CD4-positive, alpha-beta memory T cell (primary cell): ENCODE results near the gene GCNT2. TPM values are rescaled to one million over a fixed set of nuclear protein-coding genes. Genes with fewer than 3 reads are reported as not detected.
"Not testable (repeated sequence)": the region's sequence is repeated elsewhere in the genome, so short reads cannot be mapped to it uniquely, and the experiment has no call there.

Source experiments
- CTCF ChIA-PET: fragments of 350-600 bp; sonication (Branson Sonifier 250); formaldehyde crosslinking; loops from one replicate; lab custom pipeline; 2021; ENCODE audit warnings: inconsistent platforms; ENCODE audit not compliant: partially characterized antibody; lab: Charles Lee
- POLR2A ChIA-PET: fragments of 350-600 bp; sonication (Branson Sonifier 250); formaldehyde crosslinking; loops from one replicate; lab custom pipeline; 2021; ENCODE audit not compliant: partially characterized antibody; lab: Charles Lee
- DNase-seq, 5 donors: peaks; one replicate each; pipeline versions ENCODE4 v3.0.0 to v3.0.0-alpha.2; 2020 to 2022; ENCODE audit warnings: mixed read lengths in 1 of 5
- H3K27ac ChIP-seq: one replicate; pipeline ENCODE4 v1.7.0; 2013; ENCODE audit warnings: low read depth, low read length
- H3K27me3 ChIP-seq: 2 replicates; pipeline ENCODE4 v1.7.0; 2013; ENCODE audit warnings: mild to moderate bottlenecking, low read length, moderate library complexity; ENCODE audit not compliant: insufficient read depth
- H3K36me3 ChIP-seq: 2 replicates; pipeline ENCODE4 v1.7.0; 2013; ENCODE audit warnings: mild to moderate bottlenecking, low read length, moderate library complexity; ENCODE audit not compliant: insufficient read depth
- H3K4me1 ChIP-seq: 2 replicates; pipeline ENCODE4 v1.7.0; 2013; ENCODE audit warnings: mild to moderate bottlenecking, low read length, moderate library complexity; ENCODE audit not compliant: insufficient read depth
- H3K4me3 ChIP-seq, 2 donors: one replicate each; pipeline ENCODE4 v1.7.0; 2013; ENCODE audit warnings: low read length in 2 of 2, mild to moderate bottlenecking in 1 of 2
- H3K9me3 ChIP-seq, 2 donors: one replicate each; pipeline ENCODE4 v1.7.0; 2013; ENCODE audit warnings: low read length in 2 of 2, control low read depth in 1 of 2; ENCODE audit not compliant: control insufficient read depth in 1 of 2
- H3K27ac Mint-ChIP-seq, 7 donors: one replicate each; pipeline ENCODE4 v1.8.0; 2020 to 2021; ENCODE audit warnings: mixed read lengths in 7 of 7, mild to moderate bottlenecking in 6 of 7, inconsistent platforms in 3 of 7, moderate library complexity in 3 of 7
- H3K27me3 Mint-ChIP-seq, 2 donors: one replicate each; pipeline ENCODE4 v1.8.0; 2020 to 2021; ENCODE audit warnings: mixed read lengths in 2 of 2
- H3K36me3 Mint-ChIP-seq, 2 donors: one replicate each; pipeline ENCODE4 v1.8.0; 2020 to 2021; ENCODE audit warnings: mixed read lengths in 2 of 2, inconsistent platforms in 1 of 2, mild to moderate bottlenecking in 1 of 2
- H3K4me1 Mint-ChIP-seq, 4 donors: one replicate each; pipeline ENCODE4 v1.8.0; 2020 to 2021; ENCODE audit warnings: mixed read lengths in 4 of 4, mild to moderate bottlenecking in 1 of 4
- H3K4me3 Mint-ChIP-seq, 8 donors: one replicate each; pipeline ENCODE4 v1.8.0; 2020 to 2021; ENCODE audit warnings: mixed read lengths in 8 of 8, mild to moderate bottlenecking in 7 of 8, moderate library complexity in 6 of 8, inconsistent platforms in 3 of 8
- H3K9me3 Mint-ChIP-seq, 8 donors: one replicate each; pipeline ENCODE4 v1.8.0; 2020 to 2021; ENCODE audit warnings: mixed read lengths in 8 of 8, mild to moderate bottlenecking in 5 of 8, inconsistent platforms in 3 of 8, moderate library complexity in 1 of 8
- intact Hi-C: fragments of 100-400 bp; cut with micrococcal nuclease; formaldehyde crosslinking; loops from one replicate; pipeline ENCODE4 v1.15.1; 2023
- polyA plus RNA-seq, 2 donors: library from polyadenylated mRNA; unstranded; fragments of 300-500 nt; fragmentation: Illumina TruSeq; gene quantifications; one replicate each; pipeline ENCODE4 v1.2.3, GENCODE V29; 2021
- total RNA-seq, 2 experiments: library from RNA; stranded (reverse); gene quantifications; one replicate each; pipeline ENCODE4 v1.2.3, GENCODE V29; 2021

GCNT2 gene
- total and polyA plus RNA-seq, 4 experiments from 2014 or later, result 0.75 to 4.2 (median 2.2) TPM

GRCh38 chr6:10484912-10485311 is 36.2 kb upstream of the GCNT2 start:
- Histone ChIP-seq H3K36me3 (no peaks in the 10 kb centered on the region), H3K4me1 (no peaks in the 10 kb centered on the region), H3K4me3 (no peak overlapping the region), H3K27me3 (no peaks in the 10 kb centered on the region), H3K9me3 (no peaks in the 10 kb centered on the region), H3K27ac (no peak overlapping the region)
- POLR2A ChIA-PET, result no interaction called here
- CTCF ChIA-PET, result no interaction called here
- H3K27me3 Mint-ChIP-seq, result peaks cover 6 to 8% of the 10 kb centered on the region in 2 donors
- H3K27ac Mint-ChIP-seq, result no peak overlapping the region
- DNase-seq, result no peak
- no peaks in the 10 kb centered on the region for H3K36me3 Mint-ChIP-seq
- peaks cover 0 to 2% (median 0%) of the 10 kb centered on the region in 4 donors for H3K4me1 Mint-ChIP-seq
- H3K4me3 Mint-ChIP-seq, result no peak overlapping the region
- peaks cover 0 to under 1% (median 0%) of the 10 kb centered on the region in 8 donors for H3K9me3 Mint-ChIP-seq
- intact Hi-C loops, result no loop called here

GRCh38 chr6:10485406-10485805 is 35.7 kb upstream of the GCNT2 start:
- Histone ChIP-seq H3K27ac (no peak overlapping the region), H3K4me1 (no peaks in the 10 kb centered on the region), H3K9me3 (no peaks in the 10 kb centered on the region), H3K27me3 (no peaks in the 10 kb centered on the region), H3K36me3 (no peaks in the 10 kb centered on the region), H3K4me3 (no peak overlapping the region)
- Mint-ChIP-seq H3K36me3 (no peaks in the 10 kb centered on the region), H3K9me3 (no peaks in the 10 kb centered on the region), H3K4me3 (no peak overlapping the region), H3K27ac (no peak overlapping the region), H3K4me1 (no peaks in the 10 kb centered on the region), H3K27me3 (peaks cover 3 to 6% of the 10 kb centered on the region in 2 donors)
- intact Hi-C loops, result no loop called here
- POLR2A ChIA-PET, result no interaction called here
- DNase-seq, result no peak
- CTCF ChIA-PET, result no interaction called here

GRCh38 chr6:10486215-10486614 is 34.9 kb upstream of the GCNT2 start:
- H3K4me1 Mint-ChIP-seq, result no peaks in the 10 kb centered on the region
- ChIA-PET POLR2A (no interaction called here), CTCF (interaction anchor here (1.7 kb wide), 1 partner anchor 8 kb away, joined by 10 read pairs; no protein-coding TSS in a partner anchor)
- H3K4me3 Mint-ChIP-seq, result no peak overlapping the region
- no peak for DNase-seq
- no peaks in the 10 kb centered on the region for H3K27me3 ChIP-seq
- no peak overlapping the region for H3K27ac ChIP-seq
- H3K4me3 ChIP-seq, result no peak overlapping the region
- H3K4me1 ChIP-seq, result no peaks in the 10 kb centered on the region
- peaks cover 3 to 7% of the 10 kb centered on the region in 2 donors for H3K27me3 Mint-ChIP-seq
- no peaks in the 10 kb centered on the region for H3K9me3 Mint-ChIP-seq
- H3K27ac Mint-ChIP-seq, result no peak overlapping the region
- no peaks in the 10 kb centered on the region for H3K36me3 Mint-ChIP-seq
- intact Hi-C loops, result no loop called here
- H3K36me3 ChIP-seq, result no peaks in the 10 kb centered on the region
- H3K9me3 ChIP-seq, result no peaks in the 10 kb centered on the region

- H3K4me3 ChIP-seq, H3K9me3 Mint-ChIP-seq, H3K4me3 Mint-ChIP-seq, H3K27ac ChIP-seq, DNase-seq, H3K4me1 ChIP-seq, intact Hi-C loops, POLR2A ChIA-PET, H3K9me3 ChIP-seq, H3K36me3 ChIP-seq, H3K4me1 Mint-ChIP-seq, H3K27ac Mint-ChIP-seq, H3K27me3 Mint-ChIP-seq, H3K36me3 Mint-ChIP-seq, H3K27me3 ChIP-seq: not testable (repeated sequence)
- CTCF ChIA-PET, result interaction anchor here (1.7 kb wide), 1 partner anchor 8 kb away, joined by 10 read pairs; no protein-coding TSS in a partner anchor
Observed at GRCh38 chr6:10486944-10487588, 34.1 kb upstream of the GCNT2 start.

GRCh38 chr6:10487668-10488327 is 33.4 kb upstream of the GCNT2 start:
- Histone ChIP-seq H3K27me3 (no peaks in the 10 kb centered on the region), H3K27ac (no peak overlapping the region), H3K9me3 (no peaks in the 10 kb centered on the region), H3K36me3 (no peaks in the 10 kb centered on the region), H3K4me1 (no peaks in the 10 kb centered on the region), H3K4me3 (no peak overlapping the region)
- H3K27me3 Mint-ChIP-seq, result peaks cover 3% of the 10 kb centered on the region in 2 donors
- no peak overlapping the region for H3K4me3 Mint-ChIP-seq
- DNase-seq, result no peak
- CTCF ChIA-PET, result interaction anchor here (1.7 kb wide), 1 partner anchor 9 kb away, joined by 10 read pairs; no protein-coding TSS in a partner anchor
- H3K36me3 Mint-ChIP-seq, result no peaks in the 10 kb centered on the region
- H3K27ac Mint-ChIP-seq, result no peak overlapping the region
- H3K4me1 Mint-ChIP-seq, result no peaks in the 10 kb centered on the region
- H3K9me3 Mint-ChIP-seq, result no peaks in the 10 kb centered on the region
- POLR2A ChIA-PET, result no interaction called here
- intact Hi-C loops, result no loop called here

GRCh38 chr6:10491463-10491862 is 29.7 kb upstream of the GCNT2 start:
- Mint-ChIP-seq H3K4me1 (peaks cover 0 to 4% (median 1%) of the 10 kb centered on the region in 4 donors), H3K4me3 (no peak overlapping the region), H3K27ac (no peak overlapping the region), H3K27me3 (peaks cover 5 to 7% of the 10 kb centered on the region in 2 donors), H3K9me3 (no peaks in the 10 kb centered on the region), H3K36me3 (no peaks in the 10 kb centered on the region)
- Histone ChIP-seq H3K9me3 (no peaks in the 10 kb centered on the region), H3K4me3 (no peak overlapping the region), H3K4me1 (no peaks in the 10 kb centered on the region), H3K27ac (no peak overlapping the region), H3K27me3 (no peaks in the 10 kb centered on the region), H3K36me3 (no peaks in the 10 kb centered on the region)
- intact Hi-C loops, result no loop called here
- no peak for DNase-seq
- POLR2A ChIA-PET, result no interaction called here
- CTCF ChIA-PET, result no interaction called here

GRCh38 chr6:10491905-10492304 is 29.2 kb upstream of the GCNT2 start:
- DNase-seq, CTCF ChIA-PET, intact Hi-C loops, H3K4me1 ChIP-seq, H3K36me3 ChIP-seq, POLR2A ChIA-PET, H3K4me3 Mint-ChIP-seq, H3K27me3 ChIP-seq, H3K27ac ChIP-seq, H3K4me3 ChIP-seq, H3K27ac Mint-ChIP-seq, H3K36me3 Mint-ChIP-seq, H3K4me1 Mint-ChIP-seq, H3K9me3 Mint-ChIP-seq, H3K9me3 ChIP-seq: not testable (repeated sequence)
- H3K27me3 Mint-ChIP-seq, result peaks cover 7 to 11% of the 10 kb centered on the region in 2 donors
